CD14-positive monocyte (primary cell): ENCODE results near the gene BPIFB1. TPM values are rescaled to one million over a fixed set of nuclear protein-coding genes. Genes with fewer than 3 reads are reported as not detected.

Experiments
- DNase-seq, 3 donors: peaks; one replicate each; pipeline ENCODE4 v3.0.0-alpha.2; 2011 to 2022
- H2AFZ ChIP-seq: 2 replicates; pipeline ENCODE4 v1.6.0; 2012; ENCODE audit warnings: mild to moderate bottlenecking, low read depth, low read length, inconsistent platforms; ENCODE audit not compliant: insufficient read depth, poor library complexity, severe bottlenecking
- H3K27ac ChIP-seq, 2 donors: 1 replicate in 1 of 2; 2 replicates in 1 of 2; pipeline ENCODE4 v1.5.1; 2012 to 2013; ENCODE audit warnings: low read length in 2 of 2, control low read depth in 1 of 2, inconsistent platforms in 1 of 2, low read depth in 1 of 2, mild to moderate bottlenecking in 1 of 2
- H3K27me3 ChIP-seq, 2 donors: one replicate each; pipeline versions ENCODE4 v1.6.0 to v1.6.1; 2011 to 2013; ENCODE audit warnings: low read length in 2 of 2; ENCODE audit not compliant: control insufficient read depth in 2 of 2, insufficient read depth in 2 of 2
- H3K36me3 ChIP-seq, 2 donors: replicated peaks in 1 of 2; 1 replicate in 1 of 2; 2 replicates in 1 of 2; pipeline versions ENCODE4 v1.5.1 to v1.6.1; 2012 to 2013; ENCODE audit warnings: low read length in 2 of 2, control low read depth in 1 of 2, inconsistent platforms in 1 of 2, mild to moderate bottlenecking in 1 of 2; ENCODE audit not compliant: insufficient read depth in 2 of 2, control insufficient read depth in 1 of 2
- H3K4me1 ChIP-seq, 2 donors: 1 replicate in 1 of 2; 2 replicates in 1 of 2; pipeline versions ENCODE4 v1.5.1 to v1.6.1; 2012 to 2013; ENCODE audit warnings: low read length in 2 of 2, control low read depth in 1 of 2, inconsistent platforms in 1 of 2, mild to moderate bottlenecking in 1 of 2, moderate library complexity in 1 of 2; ENCODE audit not compliant: insufficient read depth in 2 of 2, control insufficient read depth in 1 of 2
- H3K4me2 ChIP-seq: replicated peaks from 2 replicates; pipeline ENCODE3; 2012; ENCODE audit warnings: low read length, moderate library complexity, mild to moderate bottlenecking; ENCODE audit not compliant: poor library complexity, severe bottlenecking; ENCODE audit errors: extremely low read depth
- H3K4me3 ChIP-seq, 3 experiments: fragments of 200-600 bp in 1 of 3; sonication (generic) in 1 of 3; replicated peaks in 1 of 3; 1 replicate in 2 of 3; 2 replicates in 1 of 3; pipeline ENCODE4 v1.5.1; 2011 to 2013; ENCODE audit warnings: low read length in 3 of 3, mild to moderate bottlenecking in 3 of 3, control low read depth in 2 of 3, low read depth in 2 of 3, inconsistent platforms in 1 of 3, moderate library complexity in 1 of 3
- H3K79me2 ChIP-seq: 2 replicates; pipeline ENCODE4 v1.6.0; 2012; ENCODE audit warnings: mild to moderate bottlenecking, control low read depth, inconsistent platforms, low read length, moderate library complexity; ENCODE audit not compliant: insufficient read depth
- H3K9ac ChIP-seq: 2 replicates; pipeline ENCODE4 v1.6.0; 2017; ENCODE audit warnings: low read length, mild to moderate bottlenecking; ENCODE audit not compliant: insufficient read depth, poor library complexity, severe bottlenecking
- H3K9me3 ChIP-seq, 2 donors: replicated peaks in 1 of 2; 1 replicate in 1 of 2; 2 replicates in 1 of 2; pipeline versions ENCODE4 v1.5.1 to v1.6.1; 2012 to 2013; ENCODE audit warnings: low read length in 2 of 2, control low read depth in 1 of 2; ENCODE audit not compliant: control insufficient read depth in 1 of 2, insufficient read depth in 1 of 2
- H4K20me1 ChIP-seq: 2 replicates; pipeline ENCODE4 v1.6.0; 2012; ENCODE audit warnings: mild to moderate bottlenecking, low read length, control low read depth, moderate library complexity; ENCODE audit not compliant: insufficient read depth
- H3K27ac Mint-ChIP-seq, 7 donors: one replicate each; pipeline ENCODE4 v1.8.0; 2020; ENCODE audit warnings: mild to moderate bottlenecking in 7 of 7, mixed read lengths in 7 of 7, moderate library complexity in 6 of 7, inconsistent platforms in 2 of 7
- H3K27me3 Mint-ChIP-seq, 3 donors: one replicate each; pipeline ENCODE4 v1.8.0; 2021 to 2022; ENCODE audit warnings: low read depth in 3 of 3, mild to moderate bottlenecking in 3 of 3, mixed read lengths in 3 of 3, moderate library complexity in 3 of 3, inconsistent platforms in 1 of 3
- H3K36me3 Mint-ChIP-seq, 2 donors: one replicate each; pipeline ENCODE4 v1.8.0; 2020; ENCODE audit warnings: mixed read lengths in 2 of 2, inconsistent platforms in 1 of 2, mild to moderate bottlenecking in 1 of 2
- H3K4me1 Mint-ChIP-seq: one replicate; pipeline ENCODE4 v1.8.0; 2020; ENCODE audit warnings: mild to moderate bottlenecking, mixed read lengths
- H3K4me3 Mint-ChIP-seq, 2 donors: one replicate each; pipeline ENCODE4 v1.8.0; 2020; ENCODE audit warnings: mild to moderate bottlenecking in 2 of 2, mixed read lengths in 2 of 2, moderate library complexity in 1 of 2
- H3K9me3 Mint-ChIP-seq, 7 donors: one replicate each; pipeline ENCODE4 v1.8.0; 2020 to 2022; ENCODE audit warnings: mixed read lengths in 7 of 7, mild to moderate bottlenecking in 6 of 7, moderate library complexity in 6 of 7, inconsistent platforms in 2 of 7
- CTCF ChIP-seq: fragments of 200-600 bp; IDR thresholded peaks from one replicate; pipeline ENCODE4 v1.8.0; 2022; ENCODE audit warnings: antibody characterized with exemption, mild to moderate bottlenecking
- WGBS: methylation state at CpG from one replicate; pipeline ENCODE4 v1.1.5; 2013; ENCODE audit warnings: missing lambda C conversion rate; ENCODE audit not compliant: insufficient coverage; 5-methylcytosine and 5-hydroxymethylcytosine counted together
- intact Hi-C, 2 donors: fragments of 100-400 bp; cut with micrococcal nuclease; formaldehyde crosslinking; loops; one replicate each; pipeline versions ENCODE4 v1.15.0 to v1.15.1; 2023
- polyA plus RNA-seq, 3 donors: library from polyadenylated mRNA; depleted of rRNA in 1 of 3; unstranded in 2 of 3; stranded (reverse) in 1 of 3; fragments of 300-500 nt in 2 of 3; fragments of >200 nt in 1 of 3; fragmentation: Illumina TruSeq in 2 of 3; gene quantifications; 1 replicate in 2 of 3; 2 replicates in 1 of 3; pipeline ENCODE4 v1.2.3, GENCODE V29; 2012 to 2021

Gene BPIFB1
- polyA plus RNA-seq, 3 donors, result not detected

- peaks cover 6 to 16% of the 10 kb centered on the region in 2 donors for H3K36me3 ChIP-seq
- Mint-ChIP-seq H3K27ac (no peak overlapping the region), H3K4me3 (no peak overlapping the region), H3K36me3 (peaks cover 13 to 19% of the 10 kb centered on the region in 2 donors), H3K27me3 (peaks cover 0 to 3% (median 0%) of the 10 kb centered on the region in 3 donors), H3K4me1 (no peaks in the 10 kb centered on the region), H3K9me3 (peaks cover 0 to 1% (median 0%) of the 10 kb centered on the region in 7 donors)
- DNase-seq, result no peak
- H3K4me1 ChIP-seq, result no peaks in the 10 kb centered on the region
- H3K27ac ChIP-seq, result no peak overlapping the region
- no peaks in the 10 kb centered on the region for H3K9me3 ChIP-seq
- no peak for TF ChIP-seq CTCF
- no peaks in the 10 kb centered on the region for H4K20me1 ChIP-seq
- no peak overlapping the region for H2AFZ ChIP-seq
- H3K4me3 ChIP-seq, result no peak overlapping the region
- H3K4me2 ChIP-seq, result no peak overlapping the region
- no peaks in the 10 kb centered on the region for H3K27me3 ChIP-seq
- intact Hi-C loops, result no loop called here
- 90% methylated on average over 8 of the region's 9 CpGs for WGBS
- H3K79me2 ChIP-seq, result no peaks in the 10 kb centered on the region
- H3K9ac ChIP-seq, result no peak overlapping the region
Measured at GRCh38 chr20:33345342-33345741, 62.3 kb downstream of the BPIFB1 start.

- no peak overlapping the region for H2AFZ ChIP-seq
- intact Hi-C loops, result no loop called here
- no peaks in the 10 kb centered on the region for H3K27me3 ChIP-seq
- no peaks in the 10 kb centered on the region for H3K9me3 ChIP-seq
- H3K4me3 Mint-ChIP-seq, result no peak overlapping the region
- no peak for TF ChIP-seq CTCF
- WGBS, result 94% methylated on average over 7 of the region's 11 CpGs
- no peaks in the 10 kb centered on the region for H4K20me1 ChIP-seq
- H3K36me3 Mint-ChIP-seq, result peaks cover 27 to 41% of the 10 kb centered on the region in 2 donors
- H3K36me3 ChIP-seq, result peaks cover 10 to 29% of the 10 kb centered on the region in 2 donors
- no peaks in the 10 kb centered on the region for H3K79me2 ChIP-seq
- no peak for DNase-seq
- no peaks in the 10 kb centered on the region for H3K4me1 Mint-ChIP-seq
- H3K27me3 Mint-ChIP-seq, result peaks cover 0 to 3% (median 0%) of the 10 kb centered on the region in 3 donors
- H3K4me2 ChIP-seq, result no peak overlapping the region
- H3K4me3 ChIP-seq, result no peak overlapping the region
- H3K27ac ChIP-seq, result no peak overlapping the region
- H3K27ac Mint-ChIP-seq, result peak overlapping the region in 1 of 7 donors; percentile 20
- H3K9me3 Mint-ChIP-seq, result no peaks in the 10 kb centered on the region
- H3K9ac ChIP-seq, result no peak overlapping the region
- no peaks in the 10 kb centered on the region for H3K4me1 ChIP-seq
Measured at GRCh38 chr20:33348136-33348937, 65.3 kb downstream of the BPIFB1 start.
